Mesothelial cell of epicardium (in vitro differentiated cells): ENCODE data around the gene FOXP1. TPM values are rescaled to one million over a fixed set of nuclear protein-coding genes. Genes with fewer than 3 reads are reported as not detected.
A peak's percentile ranks its signal among the peaks of the same experiment; 100 is the strongest.

ENCODE experiments used
- DNase-seq, 2 experiments: peaks; one replicate each; pipeline ENCODE4 v3.0.0; 2021; ENCODE audit warnings: low spot score in 2 of 2; ENCODE audit not compliant: unreplicated experiment in 2 of 2
- H3K27ac Mint-ChIP-seq: 2 replicates; pipeline ENCODE4 v1.8.0; 2021; ENCODE audit warnings: mixed read lengths
- H3K27me3 Mint-ChIP-seq: 2 replicates; pipeline ENCODE4 v1.8.0; 2021; ENCODE audit warnings: low read depth, mixed read lengths
- H3K36me3 Mint-ChIP-seq: 2 replicates; pipeline ENCODE4 v1.8.0; 2021; ENCODE audit warnings: mixed read lengths
- H3K4me1 Mint-ChIP-seq: 2 replicates; pipeline ENCODE4 v1.8.0; 2021; ENCODE audit warnings: mixed read lengths
- H3K4me3 Mint-ChIP-seq: 2 replicates; pipeline ENCODE4 v1.8.0; 2021; ENCODE audit warnings: mild to moderate bottlenecking, moderate library complexity, mixed read lengths
- H3K9me3 Mint-ChIP-seq: 2 replicates; pipeline ENCODE4 v1.8.0; 2021; ENCODE audit warnings: mixed read lengths
- total RNA-seq: library from RNA; stranded (reverse); gene quantifications from 3 replicates; pipeline ENCODE4 v1.2.1, GENCODE V29; 2021
- TF ChIP-seq, protein P1 (sequence below): fragments of 200-600 bp; sonication (generic); IDR thresholded peaks from one replicate; pipeline ENCODE4 v1.5.0; 2021; ENCODE audit warnings: antibody characterized with exemption; ENCODE audit not compliant: unreplicated experiment

Gene FOXP1
- total RNA-seq, 1 donor from 2014 or later = 187 TPM

DNA sequence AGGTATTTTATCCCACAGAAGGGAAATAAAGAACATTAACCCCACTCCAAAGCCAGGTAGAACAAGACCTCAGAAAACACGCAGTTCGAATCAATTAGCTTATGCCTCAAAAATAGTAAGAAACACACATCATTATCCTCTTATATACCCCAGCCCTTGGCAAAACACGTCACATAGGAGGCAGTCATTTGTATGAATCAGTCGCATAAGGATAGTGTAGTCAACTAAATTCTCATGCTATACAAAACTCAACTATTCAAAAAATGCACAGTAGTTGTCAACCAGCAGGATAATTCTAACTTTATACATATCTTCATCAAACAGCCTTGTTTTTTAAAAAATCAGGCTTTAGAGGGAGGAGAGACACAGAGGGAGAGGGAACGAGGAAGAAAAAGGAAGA lies 298.4 kb downstream of the FOXP1 start:
- Mint-ChIP-seq H3K4me1 (peaks cover 1% of the 10 kb centered on the region), H3K27ac (peak overlapping the region; percentile 13), H3K27me3 (no peaks in the 10 kb centered on the region), H3K4me3 (no peak overlapping the region), H3K36me3 (peaks cover 4% of the 10 kb centered on the region), H3K9me3 (no peaks in the 10 kb centered on the region)
- DNase-seq = no peak
- TF ChIP-seq, protein P1, sequence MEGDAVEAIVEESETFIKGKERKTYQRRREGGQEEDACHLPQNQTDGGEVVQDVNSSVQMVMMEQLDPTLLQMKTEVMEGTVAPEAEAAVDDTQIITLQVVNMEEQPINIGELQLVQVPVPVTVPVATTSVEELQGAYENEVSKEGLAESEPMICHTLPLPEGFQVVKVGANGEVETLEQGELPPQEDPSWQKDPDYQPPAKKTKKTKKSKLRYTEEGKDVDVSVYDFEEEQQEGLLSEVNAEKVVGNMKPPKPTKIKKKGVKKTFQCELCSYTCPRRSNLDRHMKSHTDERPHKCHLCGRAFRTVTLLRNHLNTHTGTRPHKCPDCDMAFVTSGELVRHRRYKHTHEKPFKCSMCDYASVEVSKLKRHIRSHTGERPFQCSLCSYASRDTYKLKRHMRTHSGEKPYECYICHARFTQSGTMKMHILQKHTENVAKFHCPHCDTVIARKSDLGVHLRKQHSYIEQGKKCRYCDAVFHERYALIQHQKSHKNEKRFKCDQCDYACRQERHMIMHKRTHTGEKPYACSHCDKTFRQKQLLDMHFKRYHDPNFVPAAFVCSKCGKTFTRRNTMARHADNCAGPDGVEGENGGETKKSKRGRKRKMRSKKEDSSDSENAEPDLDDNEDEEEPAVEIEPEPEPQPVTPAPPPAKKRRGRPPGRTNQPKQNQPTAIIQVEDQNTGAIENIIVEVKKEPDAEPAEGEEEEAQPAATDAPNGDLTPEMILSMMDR = no peak

DNA sequence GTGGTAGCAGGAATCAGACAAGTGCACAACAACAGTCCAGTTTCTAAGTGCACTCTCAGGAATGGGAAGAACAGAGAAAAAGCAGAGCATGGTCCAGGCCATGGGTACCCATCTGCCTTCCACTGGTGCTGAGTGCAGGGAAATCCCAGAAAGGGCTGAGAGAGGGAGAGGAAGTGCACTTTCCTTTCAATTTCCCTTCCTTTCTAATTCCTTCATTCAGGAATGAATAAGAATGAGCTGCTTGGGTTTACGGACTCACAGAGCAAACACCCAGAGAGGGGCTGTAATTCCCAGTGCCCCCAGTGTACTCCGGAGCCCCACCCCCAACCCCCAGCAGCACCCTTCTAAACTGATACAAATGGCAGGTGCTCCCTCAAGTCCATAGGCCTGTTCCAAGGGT lies 300.6 kb downstream of the FOXP1 start:
- no peak overlapping the region for H3K27ac Mint-ChIP-seq
- no peak for DNase-seq

DNA sequence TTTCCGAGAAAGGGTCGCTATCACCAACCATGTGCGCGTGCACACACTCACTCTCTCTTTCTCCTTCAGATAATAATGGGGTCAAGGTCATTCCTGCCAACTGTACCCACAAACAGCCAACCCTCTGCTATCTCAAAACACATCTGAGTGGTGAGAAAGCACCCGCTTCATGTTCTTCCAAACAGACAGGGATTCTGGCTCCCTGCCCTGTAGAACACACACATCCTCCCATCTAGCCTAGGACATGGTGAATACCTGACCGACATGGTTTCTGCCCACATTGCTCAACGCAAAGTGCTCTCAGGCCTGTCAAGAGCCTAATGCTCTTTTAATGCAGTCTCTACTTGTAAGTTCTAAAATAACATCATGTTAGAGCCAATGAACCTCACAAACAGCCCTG lies 302.2 kb downstream of the FOXP1 start:
- Mint-ChIP-seq H3K4me3 (no peak overlapping the region), H3K9me3 (no peaks in the 10 kb centered on the region), H3K27ac (no peak overlapping the region), H3K27me3 (no peaks in the 10 kb centered on the region), H3K36me3 (peaks cover 2% of the 10 kb centered on the region), H3K4me1 (peaks cover 2% of the 10 kb centered on the region)
- TF ChIP-seq, protein P1 = no peak
- no peak for DNase-seq

More for the DNA sequence above, 300.6 kb downstream of the FOXP1 start:
- TF ChIP-seq, protein P1 = no peak
- H3K4me3 Mint-ChIP-seq = no peak overlapping the region
- no peaks in the 10 kb centered on the region for H3K9me3 Mint-ChIP-seq
- H3K36me3 Mint-ChIP-seq = peaks cover under 1% of the 10 kb centered on the region
- no peaks in the 10 kb centered on the region for H3K27me3 Mint-ChIP-seq
- peaks cover 1% of the 10 kb centered on the region for H3K4me1 Mint-ChIP-seq

DNA sequence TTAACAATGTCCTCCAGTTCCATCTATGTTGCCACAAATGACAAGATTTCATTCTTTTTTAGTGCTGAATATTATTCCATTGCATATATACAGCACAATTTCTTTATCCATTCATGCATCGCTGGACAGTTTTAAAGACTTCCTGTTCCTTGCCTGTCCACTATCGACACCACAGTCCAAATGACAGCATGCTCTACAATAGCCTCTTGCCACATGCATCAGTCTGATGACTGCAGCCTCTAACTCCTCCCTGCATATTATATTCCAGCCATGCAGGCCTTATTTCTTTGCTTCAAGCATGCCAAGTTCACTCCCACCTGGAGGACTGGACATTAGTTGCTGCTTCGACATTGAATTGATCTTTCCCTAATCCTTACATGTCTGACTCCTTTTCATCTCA lies 306.2 kb downstream of the FOXP1 start:
- peaks cover 4% of the 10 kb centered on the region for H3K4me1 Mint-ChIP-seq

DNA sequence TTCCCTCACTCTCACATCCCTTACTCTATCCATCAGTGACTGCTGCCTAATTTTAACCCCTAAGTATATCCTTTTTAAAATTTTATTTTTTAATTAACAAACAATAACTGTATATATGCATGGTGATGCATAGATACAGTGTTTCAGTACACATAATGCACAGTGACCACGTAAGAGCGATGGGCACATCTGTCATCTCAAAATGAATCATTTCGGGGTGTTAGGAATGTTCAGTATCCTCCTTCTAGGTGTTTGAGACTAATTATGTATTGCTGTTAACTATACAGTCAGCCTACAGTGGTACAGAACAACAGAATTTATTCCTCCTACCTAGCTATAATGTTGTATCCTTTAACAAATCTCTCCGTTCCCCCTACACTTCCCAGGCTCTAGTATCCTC lies 307.0 kb downstream of the FOXP1 start:
- H3K27ac Mint-ChIP-seq = no peak overlapping the region
- H3K27me3 Mint-ChIP-seq = no peaks in the 10 kb centered on the region
- H3K4me3 Mint-ChIP-seq = no peak overlapping the region
- peaks cover 7% of the 10 kb centered on the region for H3K36me3 Mint-ChIP-seq
- H3K4me1 Mint-ChIP-seq = peaks cover 6% of the 10 kb centered on the region
- TF ChIP-seq, protein P1 = no peak
- H3K9me3 Mint-ChIP-seq = no peaks in the 10 kb centered on the region
- DNase-seq = no peak

More for the DNA sequence above, 306.2 kb downstream of the FOXP1 start:
- H3K4me3 Mint-ChIP-seq = no peak overlapping the region
- peaks cover 7% of the 10 kb centered on the region for H3K36me3 Mint-ChIP-seq
- no peak for DNase-seq
- H3K9me3 Mint-ChIP-seq = no peaks in the 10 kb centered on the region
- H3K27ac Mint-ChIP-seq = no peak overlapping the region
- TF ChIP-seq, protein P1 = no peak
- H3K27me3 Mint-ChIP-seq = no peaks in the 10 kb centered on the region

DNA sequence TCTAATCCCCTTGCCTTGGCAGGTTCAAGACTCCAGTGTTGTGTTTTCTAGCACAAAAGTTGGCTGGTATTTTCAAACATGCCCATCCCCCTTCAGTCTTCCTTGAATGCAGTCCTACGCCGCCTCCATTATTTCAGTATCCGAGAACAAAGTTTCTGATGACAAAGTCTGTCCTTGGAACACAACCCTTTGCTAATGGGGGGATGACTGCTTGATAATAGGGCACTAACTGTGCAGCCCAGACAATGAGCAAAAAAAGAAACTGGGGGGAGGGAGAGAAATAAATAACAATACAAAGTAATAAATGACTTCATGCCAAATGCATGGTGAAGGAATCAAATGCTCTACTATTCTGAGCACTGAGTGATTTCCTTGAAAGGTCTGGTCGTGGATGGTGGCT lies 310.1 kb downstream of the FOXP1 start:
- Mint-ChIP-seq H3K27ac (no peak overlapping the region), H3K4me1 (peaks cover 21% of the 10 kb centered on the region), H3K4me3 (no peak overlapping the region), H3K36me3 (peaks cover 7% of the 10 kb centered on the region), H3K27me3 (no peaks in the 10 kb centered on the region), H3K9me3 (no peaks in the 10 kb centered on the region)
- no peak for DNase-seq
- TF ChIP-seq, protein P1 = no peak
